Tibial artery (tissue), 4 donors: ENCODE results near the gene NEK1.

Source experiments
- DNase-seq, 2 donors: peaks; one replicate each; pipeline ENCODE4 v3.0.0-alpha.2; 2019
- H3K27ac ChIP-seq, 2 donors: fragments of 200-600 bp; sonication (generic) in 1 of 2; 1 replicate in 1 of 2; 2 replicates in 1 of 2; pipeline ENCODE4 v1.5.1; 2018 to 2019; ENCODE audit warnings: mild to moderate bottlenecking in 1 of 2
- H3K27me3 ChIP-seq, 2 donors: fragments of 200-600 bp; sonication (generic) in 1 of 2; one replicate each; pipeline versions ENCODE4 v1.5.1 to v1.6.0; 2016 to 2019
- H3K36me3 ChIP-seq, 3 donors: fragments of 200-600 bp; sonication (generic) in 2 of 3; one replicate each; pipeline ENCODE4 v1.5.1; 2016 to 2019; ENCODE audit warnings: mild to moderate bottlenecking in 2 of 3
- H3K4me1 ChIP-seq, 4 donors: fragments of 200-600 bp; sonication (generic) in 2 of 4; 1 replicate in 3 of 4; 2 replicates in 1 of 4; pipeline ENCODE4 v1.5.1; 2016 to 2019
- H3K4me3 ChIP-seq, 2 donors: fragments of 200-600 bp; sonication (generic) in 1 of 2; 1 replicate in 1 of 2; 2 replicates in 1 of 2; pipeline ENCODE4 v1.5.1; 2018 to 2019; ENCODE audit warnings: mild to moderate bottlenecking in 2 of 2
- H3K9me3 ChIP-seq, 3 donors: fragments of 200-600 bp; sonication (generic) in 1 of 3; one replicate each; pipeline ENCODE4 v1.5.1; 2016 to 2019
- intact Hi-C: fragments of 100-400 bp; cut with DNase I; formaldehyde crosslinking; loops from one replicate; pipeline ENCODE4 v1.15.0; 2023; ENCODE audit warnings: low total_unique reads
- TF ChIP-seq, protein P1 (sequence below), 2 experiments: fragments of 200-600 bp in 1 of 2; fragments of 450-650 bp in 1 of 2; IDR thresholded peaks; one replicate each; pipeline ENCODE4 v1.5.1; 2017 to 2019; ENCODE audit warnings: antibody characterized with exemption in 2 of 2, mild to moderate bottlenecking in 1 of 2, moderate library complexity in 1 of 2

Gene NEK1, protein sequence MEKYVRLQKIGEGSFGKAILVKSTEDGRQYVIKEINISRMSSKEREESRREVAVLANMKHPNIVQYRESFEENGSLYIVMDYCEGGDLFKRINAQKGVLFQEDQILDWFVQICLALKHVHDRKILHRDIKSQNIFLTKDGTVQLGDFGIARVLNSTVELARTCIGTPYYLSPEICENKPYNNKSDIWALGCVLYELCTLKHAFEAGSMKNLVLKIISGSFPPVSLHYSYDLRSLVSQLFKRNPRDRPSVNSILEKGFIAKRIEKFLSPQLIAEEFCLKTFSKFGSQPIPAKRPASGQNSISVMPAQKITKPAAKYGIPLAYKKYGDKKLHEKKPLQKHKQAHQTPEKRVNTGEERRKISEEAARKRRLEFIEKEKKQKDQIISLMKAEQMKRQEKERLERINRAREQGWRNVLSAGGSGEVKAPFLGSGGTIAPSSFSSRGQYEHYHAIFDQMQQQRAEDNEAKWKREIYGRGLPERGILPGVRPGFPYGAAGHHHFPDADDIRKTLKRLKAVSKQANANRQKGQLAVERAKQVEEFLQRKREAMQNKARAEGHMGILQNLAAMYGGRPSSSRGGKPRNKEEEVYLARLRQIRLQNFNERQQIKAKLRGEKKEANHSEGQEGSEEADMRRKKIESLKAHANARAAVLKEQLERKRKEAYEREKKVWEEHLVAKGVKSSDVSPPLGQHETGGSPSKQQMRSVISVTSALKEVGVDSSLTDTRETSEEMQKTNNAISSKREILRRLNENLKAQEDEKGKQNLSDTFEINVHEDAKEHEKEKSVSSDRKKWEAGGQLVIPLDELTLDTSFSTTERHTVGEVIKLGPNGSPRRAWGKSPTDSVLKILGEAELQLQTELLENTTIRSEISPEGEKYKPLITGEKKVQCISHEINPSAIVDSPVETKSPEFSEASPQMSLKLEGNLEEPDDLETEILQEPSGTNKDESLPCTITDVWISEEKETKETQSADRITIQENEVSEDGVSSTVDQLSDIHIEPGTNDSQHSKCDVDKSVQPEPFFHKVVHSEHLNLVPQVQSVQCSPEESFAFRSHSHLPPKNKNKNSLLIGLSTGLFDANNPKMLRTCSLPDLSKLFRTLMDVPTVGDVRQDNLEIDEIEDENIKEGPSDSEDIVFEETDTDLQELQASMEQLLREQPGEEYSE (N-terminal part only)

DNA sequence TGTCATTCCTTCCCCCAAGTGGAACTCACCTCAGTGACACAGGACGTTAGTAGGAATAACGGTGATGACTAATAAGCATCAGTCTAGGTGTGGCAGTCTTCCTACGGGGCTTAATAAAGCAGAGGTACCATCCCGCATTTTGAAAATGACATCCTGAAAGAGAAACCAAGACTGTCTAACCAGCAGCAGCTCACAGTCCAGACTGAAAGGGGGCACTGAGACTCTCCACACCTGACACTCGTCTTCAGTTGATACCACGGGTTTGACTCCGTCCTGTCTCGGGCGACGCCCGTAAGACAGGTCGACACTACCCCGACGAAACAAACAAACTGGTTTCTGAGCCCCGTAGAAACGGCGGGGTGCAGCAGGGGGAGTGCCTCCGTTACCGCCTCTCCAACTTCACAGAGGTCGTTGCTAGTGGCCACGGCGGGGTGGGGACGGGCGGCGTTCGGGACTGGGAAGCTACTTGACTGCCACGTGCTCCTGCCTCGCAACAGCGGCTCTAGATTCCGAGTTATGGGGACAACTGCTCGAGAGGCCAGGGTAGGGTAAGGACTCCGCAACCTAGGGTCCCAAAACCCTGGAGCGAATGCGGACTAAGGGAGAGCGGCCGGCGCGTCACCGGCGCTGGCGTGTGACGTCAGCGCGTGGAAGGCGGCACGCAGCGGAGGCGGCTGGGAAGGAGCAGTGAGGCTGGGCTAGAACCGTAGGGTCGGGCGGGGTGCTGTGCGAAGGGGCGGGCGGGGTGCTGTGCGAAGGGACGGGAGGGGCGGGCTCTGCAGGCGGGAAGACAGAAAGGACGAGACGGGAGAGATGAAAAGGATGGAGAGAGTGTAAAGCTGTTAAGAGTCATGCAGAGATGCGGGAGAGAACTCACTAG lies at the start of gene NEK1:
NEK1 (minus strand) TSS at position 593 of the 880 bp plus-strand sequence. CDS start 9,953 bp downstream, outside the sequence.
- H3K4me1 ChIP-seq, result peaks cover 0 to 22% (median 13%) of the 10 kb centered on the region in 4 donors
- intact Hi-C loops, result loop anchor here (10.0 kb wide), 1 partner anchor 143 kb away; the partner anchor contains the start of gene HPF1
- no peaks in the 10 kb centered on the region for H3K27me3 ChIP-seq
- peak within 1 kb of the TSS; percentile 79 to 98 for H3K4me3 ChIP-seq
- peak; percentile 84 to 91 for DNase-seq
- H3K36me3 ChIP-seq, result no peaks in the 10 kb centered on the region
- no peaks in the 10 kb centered on the region for H3K9me3 ChIP-seq
- H3K27ac ChIP-seq, result peak within 1 kb of the TSS; percentile 92 to 98
- TF ChIP-seq, protein P1, sequence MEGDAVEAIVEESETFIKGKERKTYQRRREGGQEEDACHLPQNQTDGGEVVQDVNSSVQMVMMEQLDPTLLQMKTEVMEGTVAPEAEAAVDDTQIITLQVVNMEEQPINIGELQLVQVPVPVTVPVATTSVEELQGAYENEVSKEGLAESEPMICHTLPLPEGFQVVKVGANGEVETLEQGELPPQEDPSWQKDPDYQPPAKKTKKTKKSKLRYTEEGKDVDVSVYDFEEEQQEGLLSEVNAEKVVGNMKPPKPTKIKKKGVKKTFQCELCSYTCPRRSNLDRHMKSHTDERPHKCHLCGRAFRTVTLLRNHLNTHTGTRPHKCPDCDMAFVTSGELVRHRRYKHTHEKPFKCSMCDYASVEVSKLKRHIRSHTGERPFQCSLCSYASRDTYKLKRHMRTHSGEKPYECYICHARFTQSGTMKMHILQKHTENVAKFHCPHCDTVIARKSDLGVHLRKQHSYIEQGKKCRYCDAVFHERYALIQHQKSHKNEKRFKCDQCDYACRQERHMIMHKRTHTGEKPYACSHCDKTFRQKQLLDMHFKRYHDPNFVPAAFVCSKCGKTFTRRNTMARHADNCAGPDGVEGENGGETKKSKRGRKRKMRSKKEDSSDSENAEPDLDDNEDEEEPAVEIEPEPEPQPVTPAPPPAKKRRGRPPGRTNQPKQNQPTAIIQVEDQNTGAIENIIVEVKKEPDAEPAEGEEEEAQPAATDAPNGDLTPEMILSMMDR (IDR thresholded peaks at IDR 0.05), result no peak

DNA sequence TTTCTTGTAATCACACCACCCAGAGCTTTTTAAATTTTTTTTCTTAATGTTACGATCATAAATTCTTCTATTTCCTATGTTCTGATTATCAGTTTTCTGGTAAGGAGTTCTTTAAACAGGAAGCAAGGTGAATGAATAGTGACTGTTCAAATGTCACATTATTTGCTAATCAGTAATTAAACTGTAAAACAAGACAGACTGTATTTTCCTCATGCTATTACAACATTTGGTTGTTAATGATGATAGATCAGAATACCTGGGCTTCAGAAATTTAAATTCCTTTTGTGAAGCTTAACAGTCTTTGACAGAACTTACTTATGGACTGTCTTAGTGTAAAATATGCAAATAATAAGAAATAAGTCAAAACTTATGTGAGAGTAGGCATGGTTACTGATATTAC lies 49.4 kb upstream of the NEK1 start:
- no peaks in the 10 kb centered on the region for H3K27me3 ChIP-seq
- TF ChIP-seq, protein P1 (IDR thresholded peaks at IDR 0.05), result no peak
- H3K9me3 ChIP-seq, result no peaks in the 10 kb centered on the region
- DNase-seq, result no peak
- no peaks in the 10 kb centered on the region for H3K36me3 ChIP-seq
- H3K4me3 ChIP-seq, result no peak overlapping the region
- no peak overlapping the region for H3K27ac ChIP-seq
- peaks cover 0 to 26% (median 11%) of the 10 kb centered on the region in 4 donors for H3K4me1 ChIP-seq
- intact Hi-C loops, result no loop called here

DNA sequence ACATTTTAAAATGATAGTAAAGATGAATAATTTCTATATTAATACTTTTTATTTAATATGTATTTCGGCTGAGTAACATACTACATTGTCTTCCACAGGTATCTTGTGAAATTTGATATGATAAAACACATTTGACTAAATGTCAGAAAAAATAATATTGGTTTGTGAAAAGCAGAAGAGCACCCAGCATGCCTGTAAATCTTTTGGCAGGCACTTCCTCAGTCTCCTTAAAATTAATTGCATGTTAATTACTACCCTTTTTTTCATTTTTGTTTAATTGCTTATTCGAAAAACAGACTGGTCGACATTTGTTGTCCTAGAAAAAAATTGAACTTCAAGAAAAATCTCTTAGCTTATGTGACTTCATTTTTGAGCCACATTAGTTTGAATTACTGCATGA lies 48.5 kb upstream of the NEK1 start:
- H3K27ac ChIP-seq, result peak overlapping the region; percentile 54 to 74
- no peaks in the 10 kb centered on the region for H3K36me3 ChIP-seq
- TF ChIP-seq, protein P1 (IDR thresholded peaks at IDR 0.05), result no peak
- H3K27me3 ChIP-seq, result no peaks in the 10 kb centered on the region
- peaks cover 0 to 26% (median 11%) of the 10 kb centered on the region in 4 donors for H3K4me1 ChIP-seq
- DNase-seq, result no peak
- intact Hi-C loops, result no loop called here
- no peaks in the 10 kb centered on the region for H3K9me3 ChIP-seq
- H3K4me3 ChIP-seq, result peak overlapping the region in 1 of 2 donors; percentile 57

DNA sequence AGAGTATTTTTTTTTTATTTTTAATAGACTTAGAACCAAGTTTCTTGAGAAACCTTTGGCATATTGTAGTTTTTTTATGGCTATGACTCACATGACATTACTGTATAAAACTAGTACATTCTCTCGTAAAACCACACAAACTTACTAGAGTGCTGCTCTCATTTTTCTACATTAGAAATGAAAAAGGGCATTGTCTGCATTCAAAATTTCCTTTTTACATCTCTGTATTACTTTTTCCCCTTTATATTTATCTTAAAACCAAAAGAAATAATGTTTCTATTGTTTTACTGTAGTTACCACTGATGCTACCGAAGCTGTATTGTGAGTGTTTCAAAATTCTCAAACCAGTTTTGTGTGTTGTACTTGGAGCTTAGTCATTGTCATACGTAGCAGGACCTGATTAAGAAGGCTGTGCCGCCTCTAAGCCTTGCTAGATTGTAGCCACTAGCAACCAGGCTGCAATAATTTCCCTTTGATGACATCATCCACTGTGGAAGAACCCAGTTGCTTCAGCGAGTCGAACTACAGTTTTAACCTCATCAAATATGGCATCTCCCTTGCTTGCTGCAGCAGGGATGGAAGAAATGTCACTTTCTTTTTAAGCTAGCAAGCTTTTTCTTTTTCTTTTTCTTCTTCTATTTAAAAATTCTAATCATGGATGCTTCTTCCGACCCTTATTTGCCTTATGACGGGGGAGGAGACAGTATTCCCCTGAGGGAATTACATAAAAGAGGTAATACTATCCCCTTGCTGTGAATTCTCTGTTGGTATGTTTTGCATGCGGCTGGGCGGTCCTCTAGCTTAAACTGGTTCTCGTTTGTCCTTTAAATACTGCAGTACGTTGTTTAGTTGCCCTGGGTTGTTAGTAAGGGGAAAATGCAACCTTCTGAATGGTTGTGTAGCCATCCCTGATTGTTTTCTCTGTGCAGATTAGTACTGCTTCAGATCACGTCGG lies 47.6 kb upstream of the NEK1 start:
- no peaks in the 10 kb centered on the region for H3K9me3 ChIP-seq
- peaks cover 0 to 26% (median 11%) of the 10 kb centered on the region in 4 donors for H3K4me1 ChIP-seq
- peak overlapping the region; percentile 52 to 57 for H3K4me3 ChIP-seq
- DNase-seq, result peak; percentile 82 to 84
- intact Hi-C loops, result no loop called here
- TF ChIP-seq, protein P1 (IDR thresholded peaks at IDR 0.05), result no peak
- H3K27ac ChIP-seq, result peak overlapping the region; percentile 54 to 74
- H3K36me3 ChIP-seq, result no peaks in the 10 kb centered on the region
- H3K27me3 ChIP-seq, result no peaks in the 10 kb centered on the region
